ENCODE data around the gene GNG7.
"Not testable (repeated sequence)": the region's sequence is repeated elsewhere in the genome, so short reads cannot be mapped to it uniquely, and the experiment has no call there.

Gene GNG7

DNA sequence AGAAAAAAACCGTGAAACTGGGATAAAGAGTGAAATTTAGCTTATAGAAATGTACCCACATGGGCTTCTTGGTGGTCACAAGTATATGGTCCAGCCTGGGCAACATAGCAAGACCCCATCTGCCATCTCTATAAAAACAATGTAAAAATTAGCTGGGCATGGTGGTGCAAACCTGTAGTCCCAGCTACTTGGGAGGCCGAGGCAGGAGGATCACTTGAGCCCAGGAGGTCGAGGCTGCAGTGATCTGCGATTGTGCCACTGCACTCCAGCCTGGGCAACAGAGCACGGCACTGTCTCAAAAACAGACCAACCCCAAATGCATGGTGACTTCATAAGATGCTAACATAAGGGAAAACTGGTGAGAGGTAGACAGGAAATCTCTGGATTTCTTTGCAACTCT is 54.4 kb downstream of the GNG7 start:
- H4K20me1 ChIP-seq (ENCODE audit: control insufficient read depth, insufficient read depth, low read depth, low read length), result peaks cover 9% of the 10 kb centered on the region; the same call in 1 of the 2 replicates
- H3K9me2 ChIP-seq (replicated peaks; ENCODE audit: control insufficient read depth, low read length), result no peaks in the 10 kb centered on the region
- H3K36me3 ChIP-seq (ENCODE audit: control insufficient read depth, low read length), result peaks cover 38% of the 10 kb centered on the region
- peaks cover 20% of the 10 kb centered on the region for H3K4me1 ChIP-seq (ENCODE audit: control insufficient read depth, low read length)
- H3K4me2 ChIP-seq (ENCODE audit: low read length), result no peak overlapping the region
- H3K4me3 ChIP-seq (ENCODE audit: low read length), result no peak overlapping the region
- H3K27ac ChIP-seq (ENCODE audit: low read depth, low read length), result no peak overlapping the region
- peaks cover 40% of the 10 kb centered on the region for H3K79me2 ChIP-seq (ENCODE audit: control insufficient read depth, low read length)
- H3F3A ChIP-seq (ENCODE audit: control insufficient read depth, insufficient read depth), result no peaks in the 10 kb centered on the region; the same call in 1 of the 2 replicates
- TF ChIP-seq, protein P1, sequence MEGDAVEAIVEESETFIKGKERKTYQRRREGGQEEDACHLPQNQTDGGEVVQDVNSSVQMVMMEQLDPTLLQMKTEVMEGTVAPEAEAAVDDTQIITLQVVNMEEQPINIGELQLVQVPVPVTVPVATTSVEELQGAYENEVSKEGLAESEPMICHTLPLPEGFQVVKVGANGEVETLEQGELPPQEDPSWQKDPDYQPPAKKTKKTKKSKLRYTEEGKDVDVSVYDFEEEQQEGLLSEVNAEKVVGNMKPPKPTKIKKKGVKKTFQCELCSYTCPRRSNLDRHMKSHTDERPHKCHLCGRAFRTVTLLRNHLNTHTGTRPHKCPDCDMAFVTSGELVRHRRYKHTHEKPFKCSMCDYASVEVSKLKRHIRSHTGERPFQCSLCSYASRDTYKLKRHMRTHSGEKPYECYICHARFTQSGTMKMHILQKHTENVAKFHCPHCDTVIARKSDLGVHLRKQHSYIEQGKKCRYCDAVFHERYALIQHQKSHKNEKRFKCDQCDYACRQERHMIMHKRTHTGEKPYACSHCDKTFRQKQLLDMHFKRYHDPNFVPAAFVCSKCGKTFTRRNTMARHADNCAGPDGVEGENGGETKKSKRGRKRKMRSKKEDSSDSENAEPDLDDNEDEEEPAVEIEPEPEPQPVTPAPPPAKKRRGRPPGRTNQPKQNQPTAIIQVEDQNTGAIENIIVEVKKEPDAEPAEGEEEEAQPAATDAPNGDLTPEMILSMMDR (IDR thresholded peaks at IDR 0.05; ENCODE audit: low read depth, low read length, poor library complexity, severe bottlenecking), result no peak
- no peak for TF ChIP-seq EZH2phosphoT487 (IDR thresholded peaks at IDR 0.05; ENCODE audit: borderline replicate concordance, low read length)
- no peaks in the 10 kb centered on the region for H3K9me3 ChIP-seq (ENCODE audit: control insufficient read depth, insufficient read depth, low read length)
- H3K27me3 ChIP-seq (ENCODE audit: control insufficient read depth, low read length), result no peaks in the 10 kb centered on the region

DNA sequence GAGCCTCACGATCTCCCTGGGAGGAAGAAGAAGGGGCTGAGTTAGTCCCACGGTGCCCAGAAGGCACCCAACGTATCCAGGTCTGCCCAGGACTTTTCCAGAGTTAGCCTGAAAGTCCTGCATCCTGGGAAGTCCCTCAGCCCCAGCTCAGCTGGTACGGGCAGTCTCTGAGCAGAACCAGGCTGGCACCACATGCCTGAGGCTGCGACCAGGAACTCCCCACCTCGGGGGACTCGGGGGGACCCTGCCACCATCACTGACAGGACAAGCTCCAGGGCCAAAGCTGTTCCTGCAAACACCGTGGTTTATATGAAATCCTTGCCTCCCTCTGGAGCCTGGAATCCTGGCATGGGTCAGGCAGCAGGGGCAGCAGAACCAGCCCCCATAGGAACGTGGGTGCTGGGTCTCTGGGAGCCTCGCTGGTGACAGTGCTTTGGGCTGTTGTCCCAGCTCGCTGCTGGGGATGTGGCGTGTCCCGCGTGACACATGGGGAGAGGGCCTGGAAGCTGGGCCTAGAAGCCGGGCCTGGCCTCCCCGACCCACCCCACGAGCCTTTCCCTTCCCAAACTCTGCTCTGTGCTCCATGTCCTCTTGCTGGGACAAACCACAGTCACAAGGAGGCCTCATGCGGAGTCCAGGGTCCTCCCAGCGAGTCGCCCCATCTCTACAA is 55.5 kb downstream of the GNG7 start:
- H3F3A ChIP-seq (ENCODE audit: control insufficient read depth, insufficient read depth), result no peaks in the 10 kb centered on the region; the same call in 1 of the 2 replicates
- H3K27me3 ChIP-seq (ENCODE audit: control insufficient read depth, low read length), result no peaks in the 10 kb centered on the region
- H3K27ac ChIP-seq (ENCODE audit: low read depth, low read length), result no peak overlapping the region
- peaks cover 45% of the 10 kb centered on the region for H3K79me2 ChIP-seq (ENCODE audit: control insufficient read depth, low read length)
- H3K9me2 ChIP-seq (replicated peaks; ENCODE audit: control insufficient read depth, low read length), result no peaks in the 10 kb centered on the region
- H3K4me2 ChIP-seq (ENCODE audit: low read length), result no peak overlapping the region
- no peak for TF ChIP-seq EZH2phosphoT487 (IDR thresholded peaks at IDR 0.05; ENCODE audit: borderline replicate concordance, low read length)
- TF ChIP-seq, protein P1 (IDR thresholded peaks at IDR 0.05; ENCODE audit: low read depth, low read length, poor library complexity, severe bottlenecking), result no peak
- no peaks in the 10 kb centered on the region for H3K9me3 ChIP-seq (ENCODE audit: control insufficient read depth, insufficient read depth, low read length)
- H3K36me3 ChIP-seq (ENCODE audit: control insufficient read depth, low read length), result peaks cover 48% of the 10 kb centered on the region
- H4K20me1 ChIP-seq (ENCODE audit: control insufficient read depth, insufficient read depth, low read depth, low read length), result peaks cover 9% of the 10 kb centered on the region; the same call in 1 of the 2 replicates
- H3K4me3 ChIP-seq (ENCODE audit: low read length), result no peak overlapping the region
- H3K4me1 ChIP-seq (ENCODE audit: control insufficient read depth, low read length), result peaks cover 19% of the 10 kb centered on the region

DNA sequence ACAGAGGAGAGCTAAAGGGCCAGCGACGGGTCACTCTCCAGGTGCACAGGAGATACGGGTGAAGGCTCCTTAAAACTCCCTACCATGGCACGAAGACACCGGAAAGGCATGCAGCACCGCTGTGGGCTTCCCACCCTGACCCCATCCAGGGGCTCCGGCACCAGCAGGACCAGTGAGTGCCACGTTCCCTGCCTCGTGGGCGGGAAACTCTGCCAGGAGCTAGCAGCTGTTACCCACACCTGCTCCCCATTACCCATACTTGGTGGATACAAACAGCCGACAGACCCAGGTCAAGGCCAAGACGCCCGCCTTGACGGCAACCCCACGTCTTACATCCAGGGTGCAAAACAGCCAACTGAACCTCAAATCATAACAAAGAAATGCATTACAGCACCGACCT is 56.7 kb downstream of the GNG7 start:
- no peaks in the 10 kb centered on the region for H3K9me3 ChIP-seq (ENCODE audit: control insufficient read depth, insufficient read depth, low read length)
- H3K79me2 ChIP-seq (ENCODE audit: control insufficient read depth, low read length), result peaks cover 54% of the 10 kb centered on the region
- no peaks in the 10 kb centered on the region for H3K27me3 ChIP-seq (ENCODE audit: control insufficient read depth, low read length)
- peaks cover 56% of the 10 kb centered on the region for H3K36me3 ChIP-seq (ENCODE audit: control insufficient read depth, low read length)
- peaks cover 9% of the 10 kb centered on the region; the same call in 1 of the 2 replicates for H4K20me1 ChIP-seq (ENCODE audit: control insufficient read depth, insufficient read depth, low read depth, low read length)
- H3K4me1 ChIP-seq (ENCODE audit: control insufficient read depth, low read length), result peaks cover 19% of the 10 kb centered on the region
- no peak overlapping the region for H3K27ac ChIP-seq (ENCODE audit: low read depth, low read length)
- TF ChIP-seq EZH2phosphoT487 (IDR thresholded peaks at IDR 0.05; ENCODE audit: borderline replicate concordance, low read length), result no peak
- TF ChIP-seq, protein P1 (IDR thresholded peaks at IDR 0.05; ENCODE audit: low read depth, low read length, poor library complexity, severe bottlenecking), result no peak
- H3K4me3 ChIP-seq (ENCODE audit: low read length), result no peak overlapping the region
- H3K9me2 ChIP-seq (replicated peaks; ENCODE audit: control insufficient read depth, low read length), result no peaks in the 10 kb centered on the region
- peak overlapping the region; percentile 31; the same call in 1 of the 2 replicates for H3K4me2 ChIP-seq (ENCODE audit: low read length)
- no peaks in the 10 kb centered on the region; the same call in 1 of the 2 replicates for H3F3A ChIP-seq (ENCODE audit: control insufficient read depth, insufficient read depth)

DNA sequence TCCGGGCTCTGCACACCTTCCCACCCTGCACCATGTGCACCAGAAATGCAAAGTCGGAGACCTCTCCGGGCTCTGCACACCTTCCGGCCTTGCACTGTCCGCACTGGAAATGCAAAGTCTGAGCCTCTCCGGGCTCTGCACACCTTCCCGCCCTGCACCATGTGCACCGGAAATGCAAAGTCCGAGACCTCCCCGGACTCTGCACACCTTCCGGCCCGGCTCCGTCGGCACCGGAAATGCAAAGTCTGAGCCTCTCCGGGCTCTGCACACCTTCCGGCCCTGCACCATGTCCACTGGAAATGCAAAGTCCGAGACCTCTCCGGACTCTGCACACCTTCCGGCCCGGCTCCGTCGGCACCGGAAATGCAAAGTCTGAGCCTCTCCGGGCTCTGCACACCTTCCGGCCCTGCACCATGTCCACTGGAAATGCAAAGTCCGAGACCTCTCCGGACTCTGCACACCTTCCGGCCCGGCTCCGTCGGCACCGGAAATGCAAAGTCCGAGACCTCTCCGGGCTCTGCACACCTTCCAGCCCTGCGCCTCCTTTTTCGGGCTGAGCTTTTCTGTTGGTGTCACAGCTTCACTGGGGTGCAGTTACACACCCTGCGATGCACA is 59.3 kb downstream of the GNG7 start:
- not testable (repeated sequence) for H3F3A ChIP-seq (ENCODE audit: control insufficient read depth, insufficient read depth); H3K4me3 ChIP-seq (ENCODE audit: low read length); H3K9me2 ChIP-seq (replicated peaks; ENCODE audit: control insufficient read depth, low read length); H3K27ac ChIP-seq (ENCODE audit: low read depth, low read length); H3K4me2 ChIP-seq (ENCODE audit: low read length); H3K27me3 ChIP-seq (ENCODE audit: control insufficient read depth, low read length); H3K9me3 ChIP-seq (ENCODE audit: control insufficient read depth, insufficient read depth, low read length); H4K20me1 ChIP-seq (ENCODE audit: control insufficient read depth, insufficient read depth, low read depth, low read length)
- Histone ChIP-seq H3K4me1 (ENCODE audit: control insufficient read depth, low read length) (peaks cover 31% of the 10 kb centered on the region), H3K79me2 (ENCODE audit: control insufficient read depth, low read length) (peaks cover 64% of the 10 kb centered on the region), H3K36me3 (ENCODE audit: control insufficient read depth, low read length) (peaks cover 56% of the 10 kb centered on the region)

Measured in DOHH2 (cell line).